ENCODE measurements around the gene CCP110.
"Not testable (repeated sequence)": the region's sequence is repeated elsewhere in the genome, so short reads cannot be mapped to it uniquely, and the experiment has no call there.

The CCP110 gene

GRCh38 chr16:19527161-19527560, 3.4 kb downstream of the CCP110 start:
- no peak for TF ChIP-seq CTCF (conservative IDR thresholded peaks at IDR 0.05; ENCODE audit: low read length)
- no peak for DNase-seq (ENCODE audit: low read depth)
- H3K4me3 ChIP-seq (ENCODE audit: low read length): no peak overlapping the region

GRCh38 chr16:19528666-19529065, 4.9 kb downstream of the CCP110 start:
- DNase-seq (ENCODE audit: low read depth): no peak
- TF ChIP-seq CTCF (conservative IDR thresholded peaks at IDR 0.05; ENCODE audit: low read length): no peak
- H3K4me3 ChIP-seq (ENCODE audit: low read length): no peak overlapping the region

GRCh38 chr16:19532601-19533000, 8.9 kb downstream of the CCP110 start:
- H3K4me3 ChIP-seq (ENCODE audit: low read length): no peak overlapping the region
- TF ChIP-seq CTCF (conservative IDR thresholded peaks at IDR 0.05; ENCODE audit: low read length): no peak
- no peak for DNase-seq (ENCODE audit: low read depth)

GRCh38 chr16:19540241-19540970, 16.7 kb downstream of the CCP110 start:
- no peak for TF ChIP-seq CTCF (conservative IDR thresholded peaks at IDR 0.05; ENCODE audit: low read length)
- no peak overlapping the region for H3K4me3 ChIP-seq (ENCODE audit: low read length)

GRCh38 chr16:19542138-19542821, 18.5 kb downstream of the CCP110 start:
- no peak overlapping the region for H3K4me3 ChIP-seq (ENCODE audit: low read length)
- DNase-seq (ENCODE audit: low read depth): no peak
- TF ChIP-seq CTCF (conservative IDR thresholded peaks at IDR 0.05; ENCODE audit: low read length): no peak

More at GRCh38 chr16:19540241-19540970, 16.7 kb downstream of the CCP110 start:
- DNase-seq (ENCODE audit: low read depth): no peak

GRCh38 chr16:19543278-19543996, 19.7 kb downstream of the CCP110 start:
- not testable (repeated sequence) for H3K4me3 ChIP-seq (ENCODE audit: low read length); DNase-seq (ENCODE audit: low read depth)

GRCh38 chr16:19548144-19548543, 24.4 kb downstream of the CCP110 start:
- H3K4me3 ChIP-seq (ENCODE audit: low read length): no peak overlapping the region
- no peak for DNase-seq (ENCODE audit: low read depth)
- no peak for TF ChIP-seq CTCF (conservative IDR thresholded peaks at IDR 0.05; ENCODE audit: low read length)
